ENCODE results near the gene SLC1A2.

SLC1A2 gene

DNA sequence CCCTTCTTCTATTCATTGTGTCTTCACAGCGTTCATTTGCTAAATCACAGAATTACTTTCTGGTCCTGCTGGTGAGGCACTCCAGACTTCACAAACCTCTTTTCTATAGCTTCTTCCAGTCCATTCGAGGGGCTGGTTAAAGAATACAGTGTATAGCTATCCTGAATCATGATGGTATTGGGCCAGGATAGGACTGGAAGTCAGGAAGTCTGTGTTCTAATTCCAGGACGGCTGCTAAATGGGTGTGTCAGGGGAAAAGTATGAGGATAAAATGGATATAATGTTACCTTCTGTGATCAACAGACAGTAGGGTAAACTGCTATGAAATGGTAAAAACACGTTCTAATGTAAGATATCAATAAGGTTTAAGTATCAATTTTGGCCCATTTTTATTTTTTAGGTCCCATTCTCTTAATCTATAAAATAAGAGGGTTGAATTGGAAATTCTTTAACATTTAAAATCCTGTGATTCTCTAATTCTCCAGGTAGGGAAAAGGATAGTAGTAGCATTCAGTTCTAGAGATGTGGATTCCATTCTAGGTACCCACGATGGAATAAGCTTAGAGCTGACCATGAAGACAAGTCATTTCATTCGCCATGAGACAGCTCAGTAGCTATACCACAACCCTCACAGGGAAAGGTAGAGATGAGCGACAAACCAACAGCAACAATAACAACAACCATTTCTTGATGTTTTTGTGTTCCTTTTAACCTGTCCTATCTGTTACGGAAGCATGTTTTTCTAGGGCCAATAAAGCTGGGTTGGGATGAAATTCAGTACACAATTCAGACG lies 96.1 kb downstream of the SLC1A2 start:
- no peak for DNase-seq

DNA sequence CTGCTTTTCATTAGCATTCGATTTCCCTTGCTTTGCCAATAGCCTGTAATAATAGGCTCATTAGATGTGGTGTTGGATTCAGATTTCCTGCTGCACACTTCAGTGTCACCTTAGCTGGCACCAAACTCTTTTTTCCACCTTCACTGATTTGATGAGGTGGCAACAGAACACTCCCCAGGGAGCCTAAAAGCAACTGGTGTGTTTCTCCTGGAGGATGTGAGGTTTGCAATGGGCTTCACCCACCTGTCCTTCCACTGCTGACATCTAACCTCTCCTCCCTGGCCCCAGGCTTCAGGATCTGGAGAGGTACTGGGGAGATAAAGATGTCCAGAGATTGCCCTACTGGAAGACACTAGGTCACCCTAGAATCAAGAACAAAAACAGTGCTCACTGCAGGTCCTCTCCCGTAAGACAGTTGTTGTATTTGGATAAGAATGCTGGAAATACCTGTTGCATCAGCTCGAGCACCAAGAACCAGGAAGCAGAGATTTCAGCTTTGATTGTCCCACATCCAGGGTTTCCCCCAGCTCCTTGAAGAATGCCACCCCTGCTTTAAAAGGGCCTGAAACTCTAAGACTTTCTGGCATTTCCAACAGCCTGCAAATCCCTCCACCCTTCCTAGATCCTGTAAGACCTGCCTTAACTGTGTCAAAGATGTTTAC lies 96.9 kb downstream of the SLC1A2 start:
- DNase-seq, result no peak

DNA sequence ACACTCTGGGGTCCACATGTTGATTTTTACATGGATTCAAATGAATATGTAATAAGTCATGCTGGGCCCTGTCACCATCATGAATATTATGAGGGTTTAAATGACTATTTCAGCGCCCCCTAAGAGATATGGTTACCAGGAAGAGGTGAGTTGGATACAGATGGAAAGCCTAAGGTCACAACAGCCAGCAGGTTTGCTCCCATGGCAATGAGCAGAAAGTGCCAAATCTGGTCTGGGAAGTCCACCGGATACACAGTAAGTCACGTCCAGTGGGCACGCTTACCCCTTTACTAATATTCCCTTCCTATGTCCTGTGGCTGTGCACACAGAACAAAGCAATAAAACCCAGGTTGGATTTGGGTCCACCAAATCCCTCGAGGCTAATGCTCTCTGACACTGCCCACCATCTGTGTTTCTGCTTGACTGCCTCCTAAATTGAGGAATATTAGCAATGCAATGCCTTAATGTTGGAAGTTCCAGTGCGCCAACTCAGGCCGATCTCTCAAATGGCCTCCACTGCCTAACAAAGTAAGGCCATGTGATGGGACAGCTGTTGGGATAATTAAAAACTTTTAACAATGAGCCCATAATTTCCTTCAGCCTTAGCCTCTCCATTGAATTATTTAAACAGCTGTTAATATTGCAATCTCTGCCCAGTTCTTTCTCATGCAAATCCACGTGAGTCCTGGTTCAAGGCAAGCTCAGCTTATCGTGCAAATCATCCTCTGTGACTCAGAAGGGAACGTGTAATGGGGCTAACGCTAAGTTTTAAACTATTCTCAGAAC lies 97.6 kb downstream of the SLC1A2 start:
- no peak for DNase-seq

DNA sequence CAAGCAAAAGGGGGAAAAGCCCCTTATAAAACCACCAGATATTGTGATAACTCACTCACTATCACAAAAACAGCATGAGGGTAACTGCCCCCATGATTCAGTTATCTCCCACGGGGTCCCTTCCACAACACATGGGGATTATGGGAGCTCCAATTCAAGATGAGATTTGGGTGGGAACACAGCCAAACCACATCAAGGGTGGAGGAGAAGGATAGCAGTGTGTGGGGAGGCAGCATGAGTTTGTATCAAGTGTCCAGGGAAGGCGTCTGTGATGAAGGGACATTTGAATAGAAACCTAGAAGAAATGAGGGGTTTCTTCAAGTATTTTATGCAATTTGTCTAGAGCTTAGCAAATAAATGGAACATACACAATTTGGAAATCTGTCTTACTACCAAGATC lies 98.2 kb downstream of the SLC1A2 start:
- no peak for DNase-seq

- no peak for DNase-seq
Observed at GRCh38 chr11:35318977-35319925, 100.1 kb downstream of the SLC1A2 start.

- DNase-seq, result no peak
Observed at GRCh38 chr11:35318309-35318708, 101.0 kb downstream of the SLC1A2 start.

DNA sequence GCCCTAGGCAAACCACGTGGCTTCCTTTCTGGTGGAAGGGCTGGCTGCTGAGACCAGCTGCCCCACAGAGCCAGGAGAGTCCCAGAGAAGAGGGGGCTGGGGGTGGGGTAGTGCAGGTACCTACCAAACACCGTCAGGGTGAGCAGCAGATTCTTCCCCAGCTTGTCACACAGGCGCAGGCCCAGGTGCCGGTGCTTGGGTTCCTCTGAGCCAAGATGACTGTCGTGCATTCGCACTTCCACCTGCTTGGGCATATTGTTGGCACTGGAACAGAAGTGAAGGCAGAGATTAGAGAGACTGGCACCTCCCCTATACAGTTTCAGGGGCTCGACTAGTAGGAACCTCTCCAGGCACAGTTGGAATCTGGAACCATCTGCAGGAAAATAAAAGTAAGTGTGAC lies 102.1 kb downstream of the SLC1A2 start:
- no peak for DNase-seq

DNA sequence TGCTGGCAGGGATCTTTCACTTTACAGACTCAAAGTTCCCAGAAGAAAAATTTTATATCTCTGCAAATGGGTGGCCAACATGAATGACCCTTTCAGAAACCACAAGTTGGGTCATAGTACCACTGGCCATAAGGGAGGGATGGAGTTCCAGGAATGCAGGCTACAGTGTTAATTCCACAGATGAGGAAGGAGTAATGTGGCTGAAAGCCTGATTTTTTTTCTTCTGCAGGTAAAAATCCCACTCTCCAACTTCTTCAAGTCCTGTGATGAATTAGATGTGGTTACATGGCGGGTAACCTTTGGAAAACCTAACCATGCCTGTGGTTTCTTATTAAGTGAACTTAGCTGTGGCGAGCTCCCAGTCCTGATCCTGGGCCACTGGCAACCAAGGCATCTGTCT lies 103.2 kb downstream of the SLC1A2 start:
- no peak for DNase-seq

DNA sequence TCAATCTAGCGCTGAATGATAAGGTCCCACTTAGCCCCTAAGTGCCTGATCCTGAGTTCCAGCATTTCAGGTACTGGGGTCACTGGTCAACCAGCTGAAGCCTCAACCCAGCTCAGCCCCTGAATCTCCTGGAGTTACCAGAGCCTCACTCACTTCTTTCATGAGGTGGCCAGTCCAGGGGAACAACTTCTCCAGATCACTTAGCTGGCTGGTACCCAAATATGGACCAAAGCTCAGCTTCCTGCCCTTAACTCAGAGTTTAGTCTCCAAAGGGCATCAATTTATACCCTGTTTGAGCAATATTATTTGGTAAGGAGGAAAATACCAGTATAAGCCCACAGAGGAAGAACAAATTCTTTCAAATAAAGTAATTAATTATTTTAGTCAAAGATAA lies 105.6 kb downstream of the SLC1A2 start:
- no peak for DNase-seq

DNA sequence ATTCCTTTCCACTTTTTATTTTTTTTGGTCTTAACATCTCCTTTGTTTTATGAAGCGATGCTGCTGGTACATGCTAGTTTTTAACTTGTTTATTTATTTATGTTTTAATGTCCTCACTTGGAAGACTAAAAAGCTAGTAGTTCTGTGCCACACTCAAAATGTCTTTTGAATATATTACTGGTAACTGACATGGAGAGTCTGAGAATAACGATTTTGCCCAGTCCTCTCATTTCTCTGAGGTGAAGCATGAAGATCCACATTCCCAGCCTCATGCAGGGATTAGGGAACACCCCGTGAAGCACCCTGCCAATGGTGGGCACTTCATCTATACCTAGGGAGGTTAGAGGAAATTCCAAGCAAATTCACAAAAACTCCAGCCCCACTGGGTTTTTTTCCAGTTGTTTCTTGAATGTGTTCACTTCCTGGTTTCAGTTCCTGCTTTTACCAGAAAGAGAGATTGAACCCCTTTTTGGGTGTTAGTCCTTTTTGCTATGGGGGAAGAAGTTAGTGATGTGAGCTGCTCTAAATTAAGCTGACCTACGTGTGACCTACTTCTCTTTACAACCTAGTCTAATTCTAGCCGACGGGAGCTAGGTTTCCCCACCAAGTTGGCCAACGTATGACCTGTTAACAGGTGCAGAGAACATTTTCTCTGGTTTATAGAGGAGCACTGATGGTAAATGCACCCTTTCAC lies 106.1 kb downstream of the SLC1A2 start:
- DNase-seq, result no peak

DNA sequence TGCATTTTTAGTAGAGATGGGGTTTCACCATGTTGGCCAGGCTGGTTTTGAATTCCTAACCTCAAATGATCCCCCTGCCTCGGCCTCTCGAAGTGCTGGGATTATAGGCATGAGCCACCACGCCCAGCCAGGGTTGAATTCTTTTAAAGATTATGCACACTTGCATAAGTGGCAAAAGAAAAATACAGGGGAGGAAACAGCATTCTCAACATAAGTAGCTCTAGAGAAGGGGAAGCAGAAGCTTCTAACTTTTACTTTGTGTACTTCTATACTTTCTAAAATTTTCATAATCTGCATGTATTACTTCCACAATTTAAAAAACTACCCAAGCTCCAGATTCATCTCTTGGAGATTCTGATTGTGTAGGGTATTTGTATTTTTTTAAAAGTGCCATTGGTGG lies 108.0 kb downstream of the SLC1A2 start:
- DNase-seq, result no peak

DNA sequence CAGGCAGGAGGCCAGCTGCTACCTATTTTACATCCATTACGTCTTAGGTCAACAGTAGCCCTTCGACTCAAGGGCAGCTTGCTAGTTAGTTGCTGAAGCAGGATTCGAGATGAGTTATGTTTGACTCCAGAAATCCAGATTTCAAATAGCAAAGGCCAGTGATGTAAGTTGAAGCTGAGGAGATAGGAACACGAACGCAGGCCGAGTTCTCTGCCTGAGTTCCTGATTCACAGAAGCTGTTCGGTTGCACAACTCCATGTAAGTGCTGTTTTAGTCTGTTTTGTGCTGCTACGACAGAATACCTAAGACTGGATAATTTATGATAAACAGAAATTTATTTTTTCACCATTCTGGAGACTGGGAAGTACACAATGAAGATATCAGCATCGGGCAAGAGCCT lies 111.2 kb downstream of the SLC1A2 start:
- DNase-seq, result no peak

GRCh38 chr11:35307221-35307621 lies 112.1 kb downstream of the SLC1A2 start:
- DNase-seq, result no peak

DNA sequence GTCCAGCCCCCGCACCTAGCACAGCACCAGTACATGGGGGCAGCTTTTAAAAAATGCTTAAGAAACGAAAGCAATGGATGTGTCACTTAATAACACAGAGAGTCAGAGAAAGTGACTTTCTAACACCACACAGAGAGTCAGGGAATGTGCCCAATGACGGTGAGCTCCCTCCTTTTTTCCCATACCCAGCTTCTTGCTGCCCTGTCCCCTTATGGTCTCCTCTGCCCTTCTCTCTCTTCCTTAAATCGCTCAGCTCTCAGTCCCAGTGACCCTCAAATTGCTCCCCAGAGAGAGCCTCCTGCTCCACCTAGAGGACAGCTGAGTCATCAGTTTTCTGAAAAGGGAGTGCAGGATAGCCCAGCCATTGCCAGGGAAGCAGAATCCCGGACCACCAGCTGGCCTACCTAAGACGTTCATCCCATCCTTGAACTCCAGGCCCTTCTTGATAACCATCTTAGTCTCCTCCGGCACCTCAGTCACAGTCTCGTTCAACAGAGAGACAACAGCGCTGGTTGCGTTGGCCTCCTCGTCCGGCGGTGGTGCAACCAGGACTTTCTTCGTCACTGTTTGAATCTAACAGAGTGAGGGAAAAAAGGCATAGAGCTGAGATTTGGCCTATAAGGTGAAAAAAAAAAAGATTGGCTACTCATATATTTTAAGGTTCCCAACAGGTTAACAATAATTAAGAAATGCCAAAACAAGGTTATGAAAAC lies 113.5 kb downstream of the SLC1A2 start:
- no peak for DNase-seq

DNA sequence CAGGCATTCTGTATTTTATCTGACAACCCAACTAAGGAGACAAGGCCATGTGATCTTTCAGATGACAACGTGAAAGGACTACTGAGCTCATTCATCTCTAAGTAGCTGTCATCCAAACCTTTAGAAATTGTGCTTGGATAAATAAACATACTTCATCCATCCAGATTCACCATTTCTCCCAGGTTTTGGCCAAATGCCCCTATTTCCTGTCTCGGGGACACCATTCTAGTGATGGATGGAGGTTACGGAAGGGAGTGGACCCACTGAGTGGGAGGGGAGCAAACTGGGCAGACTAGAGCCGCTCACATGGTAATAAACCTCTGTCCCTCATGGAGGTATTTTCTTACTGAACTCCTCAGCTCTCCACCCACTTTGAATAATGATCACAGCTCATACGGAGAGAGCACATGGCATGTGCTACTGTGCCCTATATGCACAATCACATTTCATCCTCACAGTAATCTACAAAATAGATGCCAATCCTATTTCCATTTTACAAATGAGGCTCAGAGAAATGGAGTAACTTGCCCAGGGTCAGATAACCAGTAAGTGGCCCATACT lies 114.4 kb downstream of the SLC1A2 start:
- no peak for DNase-seq

DNA sequence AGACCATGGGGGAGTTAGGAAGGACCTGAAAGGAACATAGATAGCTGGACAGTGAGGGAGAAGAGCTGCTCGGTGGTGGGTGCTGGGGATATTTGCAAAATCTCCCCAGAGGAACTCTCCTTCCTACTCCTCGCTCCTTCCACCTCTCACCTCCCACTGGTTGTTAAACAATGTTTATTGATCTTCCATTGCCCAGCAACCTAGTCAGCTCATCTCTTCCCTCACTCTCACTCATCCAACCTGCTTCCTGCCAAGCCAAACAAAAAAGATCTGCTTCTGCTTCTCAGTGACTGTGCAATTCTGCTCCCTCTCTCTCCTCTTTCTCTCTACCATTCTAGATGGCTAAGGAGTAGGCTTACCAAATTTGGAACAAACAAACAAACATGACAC lies 115.0 kb downstream of the SLC1A2 start:
- no peak for DNase-seq

DNA sequence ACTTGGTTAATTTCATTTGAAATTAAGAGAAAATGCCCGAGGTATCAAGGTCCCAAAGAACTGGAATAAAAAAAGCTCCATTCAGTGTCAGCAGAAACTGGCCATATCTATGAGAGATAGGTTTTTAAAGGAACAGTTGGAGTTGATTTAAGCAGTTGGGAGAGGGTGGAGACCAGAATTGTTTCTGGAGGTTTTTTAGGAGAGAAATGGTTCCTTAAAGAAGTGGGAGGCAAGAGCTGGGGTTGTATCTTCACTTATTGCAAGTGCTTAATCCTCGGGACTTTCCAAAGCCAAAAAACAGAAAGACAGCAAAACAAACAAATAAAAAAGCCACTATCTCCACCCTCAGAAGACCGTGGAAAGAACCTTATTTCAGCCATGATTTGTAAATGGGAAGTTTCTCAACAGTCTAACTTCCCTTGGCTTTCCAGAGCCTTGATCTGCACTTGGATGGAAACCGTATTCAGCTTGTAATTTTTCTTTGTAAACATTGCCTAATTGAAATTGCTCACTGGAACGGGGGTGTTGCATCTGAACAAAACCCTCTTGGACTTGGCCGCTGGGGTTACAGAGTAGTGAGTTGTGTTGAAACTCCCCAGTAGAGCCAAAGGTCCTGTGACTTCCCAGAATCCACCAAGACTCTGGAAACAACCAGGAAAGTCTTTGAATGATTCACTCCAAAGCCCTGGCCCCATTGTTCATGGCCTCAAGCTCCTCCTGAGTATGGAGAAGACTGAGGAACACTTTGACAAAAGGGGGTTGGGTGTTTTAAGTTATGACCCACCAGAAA lies 115.6 kb downstream of the SLC1A2 start:
- DNase-seq, result no peak

GRCh38 chr11:35302398-35302797 lies 117.0 kb downstream of the SLC1A2 start:
- no peak for DNase-seq

DNA sequence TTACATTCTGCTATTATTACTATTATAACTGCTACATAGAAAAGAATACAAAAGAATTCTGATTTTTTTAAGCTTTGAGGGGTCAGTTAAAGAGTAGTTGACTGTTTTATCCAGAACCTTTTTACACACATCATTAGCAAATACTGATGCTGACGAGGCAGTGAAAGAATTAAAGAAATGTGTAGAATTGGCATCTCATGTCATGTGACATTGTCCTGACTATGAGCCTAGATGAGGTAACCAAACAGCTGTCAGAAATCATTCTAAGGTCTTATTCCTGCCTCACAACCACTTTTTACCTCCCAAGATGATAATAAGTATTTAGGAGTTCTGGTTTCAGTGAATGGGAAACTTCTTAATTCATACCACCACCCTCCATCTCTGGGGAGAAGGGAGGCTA lies 121.0 kb downstream of the SLC1A2 start:
- no peak for DNase-seq

DNA sequence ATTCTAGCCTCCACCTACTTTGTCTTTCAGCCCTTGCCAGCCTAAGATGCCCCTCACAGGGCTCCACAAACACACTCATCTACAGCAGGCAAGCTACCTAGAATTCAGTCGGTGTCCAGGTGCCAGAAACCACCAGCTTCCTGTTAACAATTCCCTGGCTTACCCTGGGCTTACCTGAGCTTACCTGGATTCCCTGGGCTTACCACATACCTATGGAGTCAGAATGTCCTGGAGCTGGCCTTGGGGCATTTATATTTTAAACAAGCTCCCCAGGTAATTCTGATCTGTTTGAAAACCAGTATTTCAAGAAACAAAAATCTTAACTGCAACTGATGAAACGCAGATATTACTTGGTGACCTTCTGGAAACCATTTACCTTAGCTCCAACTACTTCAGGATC lies 123.6 kb downstream of the SLC1A2 start:
- DNase-seq, result no peak
